ENCODE measurements around the gene COMMD7.
A peak's percentile ranks its signal among the peaks of the same experiment; 100 is the strongest.
"Not testable (repeated sequence)": the region's sequence is repeated elsewhere in the genome, so short reads cannot be mapped to it uniquely, and the experiment has no call there.

The COMMD7 gene

GRCh38 chr20:32777177-32777956 is 34.1 kb upstream of the COMMD7 start:
- CTCF ChIA-PET = interaction anchor here (0.9 to 9.8 kb wide), 23 partner anchors 9 to 255 kb away, joined by 3 to 363 read pairs (median 4); partner anchors contain the start of genes C20orf203, COMMD7 and DNMT3B

GRCh38 chr20:32775336-32775991 is 32.2 kb upstream of the COMMD7 start:
- no peak for DNase-seq
- Mint-ChIP-seq H3K36me3 (no peaks in the 10 kb centered on the region), H3K27ac (no peak overlapping the region), H3K4me3 (no peak overlapping the region), H3K27me3 (no peaks in the 10 kb centered on the region), H3K4me1 (peaks cover 25% of the 10 kb centered on the region), H3K9me3 (no peaks in the 10 kb centered on the region)
- CTCF ChIA-PET = interaction anchor here (0.5 to 9.8 kb wide), 4 partner anchors 33 to 100 kb away, joined by 3 to 363 read pairs (median 17); partner anchors contain the start of genes C20orf203 and COMMD7

More at GRCh38 chr20:32777177-32777956, 34.1 kb upstream of the COMMD7 start:
- Mint-ChIP-seq H3K36me3 (no peaks in the 10 kb centered on the region), H3K27me3 (no peaks in the 10 kb centered on the region), H3K4me1 (peaks cover 7% of the 10 kb centered on the region), H3K27ac (no peak overlapping the region), H3K4me3 (no peak overlapping the region), H3K9me3 (no peaks in the 10 kb centered on the region)
- no peak for DNase-seq

- CTCF ChIA-PET = interaction anchor here (9.8 kb wide), 1 partner anchor 99 kb away, joined by 363 read pairs; the partner anchor contains the start of gene C20orf203
- no peak overlapping the region for H3K4me3 Mint-ChIP-seq
- no peak overlapping the region for H3K27ac Mint-ChIP-seq
- H3K27me3 Mint-ChIP-seq = no peaks in the 10 kb centered on the region
- H3K4me1 Mint-ChIP-seq = peaks cover 25% of the 10 kb centered on the region
- H3K36me3 Mint-ChIP-seq = no peaks in the 10 kb centered on the region
- no peaks in the 10 kb centered on the region for H3K9me3 Mint-ChIP-seq
- DNase-seq = no peak
These were observed 30.6 kb upstream of the COMMD7 start for GRCh38 chr20:32773855-32774254.

GRCh38 chr20:32773223-32773622 is 30.0 kb upstream of the COMMD7 start:
- H3K27ac Mint-ChIP-seq = no peak overlapping the region
- no peaks in the 10 kb centered on the region for H3K36me3 Mint-ChIP-seq
- no peaks in the 10 kb centered on the region for H3K27me3 Mint-ChIP-seq
- DNase-seq = no peak
- no peaks in the 10 kb centered on the region for H3K9me3 Mint-ChIP-seq
- CTCF ChIA-PET = interaction anchor here (0.6 to 9.8 kb wide), 3 partner anchors 43 to 98 kb away, joined by 3 to 363 read pairs (median 3); partner anchors contain the start of gene C20orf203
- peaks cover 25% of the 10 kb centered on the region for H3K4me1 Mint-ChIP-seq
- no peak overlapping the region for H3K4me3 Mint-ChIP-seq

- H3K9me3 Mint-ChIP-seq = no peaks in the 10 kb centered on the region
- CTCF ChIA-PET = interaction anchor here (9.8 kb wide), 1 partner anchor 97 kb away, joined by 363 read pairs; the partner anchor contains the start of gene C20orf203
- no peak for DNase-seq
- H3K4me1 Mint-ChIP-seq = peaks cover 25% of the 10 kb centered on the region
- H3K4me3 Mint-ChIP-seq = no peak overlapping the region
- H3K27ac Mint-ChIP-seq = no peak overlapping the region
- H3K36me3 Mint-ChIP-seq = no peaks in the 10 kb centered on the region
- H3K27me3 Mint-ChIP-seq = no peaks in the 10 kb centered on the region
These were observed 28.8 kb upstream of the COMMD7 start for GRCh38 chr20:32772046-32772445.

- H3K36me3 Mint-ChIP-seq = no peaks in the 10 kb centered on the region
- CTCF ChIA-PET = interaction anchor here (1.2 to 5.0 kb wide), 2 partner anchors 10 to 13 kb away, joined by 3 to 35 read pairs; no protein-coding TSS in a partner anchor
- peaks cover 31% of the 10 kb centered on the region for H3K4me1 Mint-ChIP-seq
- H3K27ac Mint-ChIP-seq = no peak overlapping the region
- H3K9me3 Mint-ChIP-seq = no peaks in the 10 kb centered on the region
- H3K4me3 Mint-ChIP-seq = no peak overlapping the region
- no peak for DNase-seq
- peaks cover 19% of the 10 kb centered on the region for H3K27me3 Mint-ChIP-seq
These were observed 24.3 kb upstream of the COMMD7 start for GRCh38 chr20:32767418-32768198.

GRCh38 chr20:32765230-32765875 is 22.1 kb upstream of the COMMD7 start:
- H3K36me3 Mint-ChIP-seq, H3K9me3 Mint-ChIP-seq, DNase-seq, H3K4me3 Mint-ChIP-seq, H3K27ac Mint-ChIP-seq: not testable (repeated sequence)
- peaks cover 20% of the 10 kb centered on the region for H3K27me3 Mint-ChIP-seq
- CTCF ChIA-PET = interaction anchor here (3.4 to 5.0 kb wide), 3 partner anchors 12 to 91 kb away, joined by 21 to 35 read pairs (median 32); partner anchors contain the start of gene C20orf203
- peaks cover 24% of the 10 kb centered on the region for H3K4me1 Mint-ChIP-seq

- no peaks in the 10 kb centered on the region for H3K9me3 Mint-ChIP-seq
- CTCF ChIA-PET = interaction anchor here (1.4 to 3.4 kb wide), 4 partner anchors 14 to 92 kb away, joined by 3 to 32 read pairs (median 14); partner anchors contain the start of gene C20orf203
- no peak overlapping the region for H3K27ac Mint-ChIP-seq
- H3K36me3 Mint-ChIP-seq = no peaks in the 10 kb centered on the region
- H3K4me3 Mint-ChIP-seq = peak overlapping the region; percentile 85
- peaks cover 24% of the 10 kb centered on the region for H3K4me1 Mint-ChIP-seq
- no peak for DNase-seq
- peaks cover 20% of the 10 kb centered on the region for H3K27me3 Mint-ChIP-seq
These were observed 21.0 kb upstream of the COMMD7 start for GRCh38 chr20:32764005-32764960.

- Mint-ChIP-seq H3K36me3 (no peaks in the 10 kb centered on the region), H3K27me3 (peaks cover 20% of the 10 kb centered on the region), H3K9me3 (no peaks in the 10 kb centered on the region), H3K4me1 (peaks cover 24% of the 10 kb centered on the region), H3K4me3 (peak overlapping the region; percentile 85), H3K27ac (no peak overlapping the region)
- CTCF ChIA-PET = interaction anchor here (1.4 to 3.4 kb wide), 4 partner anchors 15 to 91 kb away, joined by 3 to 32 read pairs (median 14); partner anchors contain the start of gene C20orf203
- peak; percentile 37 for DNase-seq
These were observed 20.1 kb upstream of the COMMD7 start for GRCh38 chr20:32763202-32764004.

- DNase-seq = peak; percentile 56
- Mint-ChIP-seq H3K36me3 (no peaks in the 10 kb centered on the region), H3K27me3 (peaks cover 20% of the 10 kb centered on the region), H3K27ac (peak overlapping the region; percentile 7), H3K4me1 (peaks cover 24% of the 10 kb centered on the region), H3K4me3 (peak overlapping the region; percentile 85), H3K9me3 (no peaks in the 10 kb centered on the region)
- CTCF ChIA-PET = interaction anchor here (1.9 to 3.4 kb wide), 3 partner anchors 15 to 89 kb away, joined by 6 to 32 read pairs (median 21); partner anchors contain the start of gene C20orf203
These were observed 19.5 kb upstream of the COMMD7 start for GRCh38 chr20:32762754-32763201.

GRCh38 chr20:32761831-32762753 is 18.8 kb upstream of the COMMD7 start, which contains the start of gene DNMT3B:
Gene DNMT3B (plus strand): TSS chr20:32762385. CDS start chr20:32780324, 17,939 bp downstream.
- H3K4me3 Mint-ChIP-seq = peak within 1 kb of the TSS; percentile 85
- no peaks in the 10 kb centered on the region for H3K9me3 Mint-ChIP-seq
- peak; percentile 87 for DNase-seq
- CTCF ChIA-PET = interaction anchor here (1.9 to 3.4 kb wide), 3 partner anchors 16 to 88 kb away, joined by 6 to 32 read pairs (median 21); partner anchors contain the start of gene C20orf203
- peaks cover 20% of the 10 kb centered on the region for H3K27me3 Mint-ChIP-seq
- H3K27ac Mint-ChIP-seq = peak within 1 kb of the TSS; percentile 7
- H3K4me1 Mint-ChIP-seq = peaks cover 24% of the 10 kb centered on the region
- no peaks in the 10 kb centered on the region for H3K36me3 Mint-ChIP-seq
